H1 (cell line): Measurements from ENCODE around the gene HDAC6. TPM values are rescaled to one million over a fixed set of nuclear protein-coding genes. Genes with fewer than 3 reads are reported as not detected.

ENCODE experiments used
- CTCF ChIA-PET: fragments of 300-600 bp; sonication (Branson Sonifier 250); formaldehyde crosslinking; loops from one replicate; lab custom pipeline; 2021; ENCODE audit not compliant: partially characterized antibody; lab: Charles Lee
- POLR2A ChIA-PET: fragments of 300-600 bp; sonication (Branson Sonifier 250); formaldehyde crosslinking; loops from one replicate; lab custom pipeline; 2021; ENCODE audit warnings: inconsistent platforms; ENCODE audit not compliant: partially characterized antibody; lab: Charles Lee
- DNase-seq, 2 experiments: peaks; one replicate each; pipeline versions ENCODE4 v3.0.0 to v3.0.0-alpha.2; 2010 to 2022; ENCODE audit warnings: low spot score in 2 of 2, low read depth in 1 of 2, mixed read lengths in 1 of 2
- FAIRE-seq: peaks from 2 replicates; lab custom pipeline; 2011; peaks lifted over from hg19 to GRCh38; lab: Jason Lieb, UNC
- H2AFZ ChIP-seq: 2 replicates; pipeline ENCODE4 v1.8.1; 2012; ENCODE audit warnings: low read length, inconsistent platforms
- H2AK5ac ChIP-seq: 2 replicates; pipeline ENCODE4 v1.6.1; 2013; ENCODE audit warnings: low read depth, low read length
- H2BK120ac ChIP-seq: replicated peaks from 2 replicates; pipeline ENCODE3; 2013; ENCODE audit warnings: low read depth, low read length, inconsistent platforms
- H2BK12ac ChIP-seq: 2 replicates; pipeline ENCODE4 v1.6.1; 2013; ENCODE audit warnings: low read depth, low read length
- H2BK15ac ChIP-seq: 2 replicates; pipeline ENCODE4 v1.6.1; 2013; ENCODE audit warnings: low read length
- H2BK20ac ChIP-seq: 2 replicates; pipeline ENCODE4 v1.6.1; 2013; ENCODE audit warnings: low read length
- H2BK5ac ChIP-seq: 2 replicates; pipeline ENCODE4 v1.6.1; 2013; ENCODE audit warnings: low read depth, low read length
- H3K14ac ChIP-seq: 2 replicates; pipeline ENCODE4 v1.6.1; 2013; ENCODE audit warnings: inconsistent platforms; ENCODE audit not compliant: insufficient read length
- H3K18ac ChIP-seq: 2 replicates; pipeline ENCODE4 v1.6.1; 2013; ENCODE audit warnings: low read length; ENCODE audit errors: extremely low read depth
- H3K23ac ChIP-seq: 2 replicates; pipeline ENCODE4 v1.6.1; 2013; ENCODE audit warnings: inconsistent platforms; ENCODE audit not compliant: insufficient read length
- H3K23me2 ChIP-seq: 2 replicates; pipeline ENCODE4 v1.6.1; 2013; ENCODE audit warnings: low read depth, low read length
- H3K27ac ChIP-seq: 2 replicates; pipeline ENCODE4 v1.6.1; 2011; ENCODE audit warnings: low read depth, low read length, inconsistent platforms
- H3K27me3 ChIP-seq, 4 experiments: replicated peaks in 1 of 4; 1 replicate in 1 of 4; 2 replicates in 3 of 4; pipeline versions ENCODE4 v1.6.1 to v1.8.1; 2011 to 2013; ENCODE audit warnings: low read length in 3 of 4, mild to moderate bottlenecking in 3 of 4, inconsistent platforms in 2 of 4, mixed read lengths in 2 of 4, moderate library complexity in 1 of 4; ENCODE audit not compliant: control insufficient read depth in 3 of 4, insufficient read depth in 3 of 4; ENCODE audit errors: extremely low read depth in 1 of 4
- H3K36me3 ChIP-seq, 4 experiments: 2 replicates each; pipeline versions ENCODE4 v1.6.1 to v1.8.1; 2011 to 2013; ENCODE audit warnings: mild to moderate bottlenecking in 4 of 4, low read length in 3 of 4, moderate library complexity in 2 of 4, control low read depth in 1 of 4, inconsistent platforms in 1 of 4; ENCODE audit not compliant: insufficient read depth in 4 of 4, control insufficient read depth in 2 of 4
- H3K4ac ChIP-seq: replicated peaks from 2 replicates; pipeline ENCODE3; 2013; ENCODE audit warnings: low read length, low read depth, mixed read lengths, inconsistent platforms; ENCODE audit not compliant: insufficient read length
- H3K4me1 ChIP-seq, 4 experiments: replicated peaks in 1 of 4; 1 replicate in 1 of 4; 2 replicates in 3 of 4; pipeline versions ENCODE4 v1.6.1 to v1.8.1; 2011 to 2013; ENCODE audit warnings: low read length in 3 of 4, inconsistent platforms in 2 of 4, mixed read lengths in 1 of 4; ENCODE audit not compliant: insufficient read depth in 4 of 4, control insufficient read depth in 3 of 4
- H3K4me2 ChIP-seq, 2 experiments: 2 replicates each; pipeline versions ENCODE4 v1.6.1 to v1.8.1; 2011 to 2013; ENCODE audit warnings: low read depth in 2 of 2, low read length in 2 of 2, control low read depth in 1 of 2, inconsistent platforms in 1 of 2, mild to moderate bottlenecking in 1 of 2; ENCODE audit not compliant: insufficient read depth in 1 of 2
- H3K4me3 ChIP-seq, 4 experiments: fragments of 200-600, 300-600 bp in 1 of 4; sonication (generic), shearing (Covaris generic), sonication (Bioruptor Twin) in 1 of 4; 2 replicates each; pipeline versions ENCODE4 v1.5.1 to v1.8.1; 2011 to 2016; ENCODE audit warnings: low read length in 4 of 4, low read depth in 3 of 4, control low read depth in 2 of 4, inconsistent platforms in 2 of 4, mild to moderate bottlenecking in 2 of 4, mixed read lengths in 1 of 4, moderate library complexity in 1 of 4; ENCODE audit not compliant: insufficient read depth in 2 of 4; ENCODE audit errors: extremely low read depth in 1 of 4
- H3K56ac ChIP-seq: replicated peaks from 2 replicates; pipeline ENCODE3; 2013; ENCODE audit warnings: low read depth, mild to moderate bottlenecking, mixed read lengths, low read length, inconsistent platforms; ENCODE audit not compliant: insufficient read length
- H3K79me1 ChIP-seq: 2 replicates; pipeline ENCODE4 v1.6.1; 2013; ENCODE audit warnings: low read depth, low read length, control low read depth
- H3K79me2 ChIP-seq, 2 experiments: 2 replicates each; pipeline versions ENCODE4 v1.6.1 to v1.8.1; 2012 to 2013; ENCODE audit warnings: low read length in 2 of 2, mild to moderate bottlenecking in 2 of 2, inconsistent platforms in 1 of 2; ENCODE audit not compliant: insufficient read depth in 2 of 2, control insufficient read depth in 1 of 2
- H3K9ac ChIP-seq, 4 experiments: replicated peaks in 1 of 4; 1 replicate in 1 of 4; 2 replicates in 3 of 4; pipeline versions ENCODE4 v1.6.1 to v1.8.1; 2011 to 2013; ENCODE audit warnings: low read depth in 3 of 4, low read length in 3 of 4, control low read depth in 2 of 4, mild to moderate bottlenecking in 2 of 4, moderate library complexity in 2 of 4, inconsistent platforms in 1 of 4; ENCODE audit errors: extremely low read depth in 1 of 4
- H3K9me3 ChIP-seq, 2 experiments: 2 replicates each; pipeline versions ENCODE4 v1.6.1 to v1.8.1; 2012 to 2013; ENCODE audit warnings: mild to moderate bottlenecking in 2 of 2, moderate library complexity in 2 of 2, control low read depth in 1 of 2, inconsistent platforms in 1 of 2, low read depth in 1 of 2, low read length in 1 of 2, mixed read lengths in 1 of 2; ENCODE audit not compliant: insufficient read depth in 2 of 2
- H4K20me1 ChIP-seq, 2 experiments: replicated peaks in 1 of 2; 2 replicates each; pipeline versions ENCODE3 to v1.8.1; 2011 to 2013; ENCODE audit warnings: inconsistent platforms in 2 of 2, low read length in 2 of 2, mild to moderate bottlenecking in 1 of 2; ENCODE audit not compliant: insufficient read depth in 2 of 2, control insufficient read depth in 1 of 2
- H4K5ac ChIP-seq: 2 replicates; pipeline ENCODE4 v1.6.1; 2013; ENCODE audit warnings: low read length, low read depth, mixed read lengths, inconsistent platforms; ENCODE audit not compliant: insufficient read length
- H4K8ac ChIP-seq: 2 replicates; pipeline ENCODE4 v1.8.0; 2013; ENCODE audit warnings: mild to moderate bottlenecking, moderate library complexity, low read length, inconsistent platforms; ENCODE audit not compliant: insufficient read depth; ENCODE audit errors: extremely low read depth
- H4K91ac ChIP-seq: replicated peaks from 2 replicates; pipeline ENCODE3; 2013; ENCODE audit warnings: low read length, mixed read lengths, inconsistent platforms; ENCODE audit not compliant: insufficient read length
- BCL11A ChIP-seq, 2 experiments: IDR thresholded peaks; one replicate each; pipeline ENCODE4 v1.6.1; 2011; ENCODE audit warnings: low read depth in 2 of 2, low read length in 2 of 2, mild to moderate bottlenecking in 2 of 2
- CREB1 ChIP-seq: IDR thresholded peaks from 2 replicates; pipeline ENCODE4 v1.6.1; 2012; ENCODE audit warnings: inconsistent platforms
- E2F6 ChIP-seq: IDR thresholded peaks from 2 replicates; pipeline ENCODE4 v1.6.1; 2012; ENCODE audit warnings: inconsistent platforms
- EGR1 ChIP-seq: IDR thresholded peaks from 2 replicates; pipeline ENCODE4 v1.6.1; 2011; ENCODE audit warnings: low read depth, low read length, borderline replicate concordance
- GTF2F1 ChIP-seq: IDR thresholded peaks from 2 replicates; pipeline ENCODE4 v1.6.1; 2012; ENCODE audit warnings: low read depth, low read length, improper control_type of control experiment, borderline replicate concordance
- HDAC2 ChIP-seq, 2 experiments: fragments of 300-600 bp in 1 of 2; sonication (generic) in 1 of 2; IDR thresholded peaks; 2 replicates each; pipeline ENCODE4 v1.6.1; 2011 to 2012; ENCODE audit warnings: low read depth in 2 of 2, low read length in 2 of 2, mild to moderate bottlenecking in 2 of 2, moderate library complexity in 2 of 2, borderline replicate concordance in 1 of 2, inconsistent platforms in 1 of 2
- KDM4A ChIP-seq: IDR thresholded peaks from one replicate; pipeline ENCODE4 v1.7.1; 2012; ENCODE audit warnings: low read depth, mild to moderate bottlenecking, moderate library complexity, low read length, inconsistent platforms; ENCODE audit not compliant: severe bottlenecking
- NANOG ChIP-seq: IDR thresholded peaks from 2 replicates; pipeline ENCODE4 v1.6.1; 2011; ENCODE audit warnings: low read length, low read depth, mild to moderate bottlenecking, inconsistent platforms; ENCODE audit not compliant: insufficient read depth, poor library complexity, severe bottlenecking
- PHF8 ChIP-seq: fragments of 200-600 bp; sonication (generic); conservative IDR thresholded peaks from 2 replicates; pipeline ENCODE4 v1.7.1; 2012; ENCODE audit warnings: low read depth, mild to moderate bottlenecking, inconsistent platforms, low read length, moderate library complexity
- SIRT6 ChIP-seq: IDR thresholded peaks from one replicate; pipeline ENCODE4 v1.7.1; 2012; ENCODE audit warnings: low read length, inconsistent platforms
- SIX5 ChIP-seq: IDR thresholded peaks from 2 replicates; pipeline ENCODE4 v1.6.1; 2011; ENCODE audit warnings: mild to moderate bottlenecking, low read depth, low read length
- SP2 ChIP-seq: IDR thresholded peaks from 2 replicates; pipeline ENCODE4 v1.6.1; 2012; ENCODE audit warnings: mild to moderate bottlenecking, low read length, inconsistent platforms
- TAF1 ChIP-seq: IDR thresholded peaks from 2 replicates; pipeline ENCODE4 v1.6.1; 2011; ENCODE audit warnings: mild to moderate bottlenecking, low read depth, low read length
- WGBS, 2 experiments: shearing (Covaris generic) in 1 of 2; methylation state at CpG; one replicate each; pipeline versions ENCODE4 v1.1.6 to v1.1.7; 2013 to 2015; ENCODE audit warnings: low lambda C conversion rate in 2 of 2, mixed read lengths in 2 of 2, inconsistent platforms in 1 of 2, low coverage in 1 of 2, missing lambda C conversion rate in 1 of 2; ENCODE audit not compliant: insufficient replicate concordance in 2 of 2, insufficient coverage in 1 of 2, insufficient read length in 1 of 2; ENCODE audit errors: extremely low coverage in 1 of 2, missing lambda C conversion rate in 1 of 2; 5-methylcytosine and 5-hydroxymethylcytosine counted together
- polyA plus RNA-seq, 7 experiments: library from polyadenylated mRNA; depleted of rRNA in 3 of 7; stranded (reverse) in 5 of 7; unstranded in 2 of 7; fragments of >200 nt in 5 of 7; fragments of 200-250 nt in 2 of 7; gene quantifications; 1 replicate in 5 of 7; 2 replicates in 1 of 7; 4 replicates in 1 of 7; pipeline versions ENCODE4 v1.2.1 to v1.2.3, GENCODE V29; 2011 to 2013; ENCODE audit warnings: missing spikeins in 2 of 7, mixed read lengths in 2 of 7
- total RNA-seq: library from RNA; stranded (reverse); fragmentation: NEBNext Ultra II Directional; extraction: Animal tissue kit (Norgen Biotek cat#: 25700); gene quantifications from 2 replicates; pipeline ENCODE4 v1.2.1, GENCODE V29; 2021

Gene HDAC6
- total and polyA plus RNA-seq, 2 of the 8 experiments (the other 6 are each of a cell fraction or from before 2014, with no cell fraction given): 34.0 to 51.8 TPM

- Histone ChIP-seq H3K27ac (no peak overlapping the region), H4K20me1 (peaks cover 0 to 3% of the 10 kb centered on the region in 2 experiments), H3K36me3 (no peaks in the 10 kb centered on the region), H2BK120ac (no peak overlapping the region), H3K9me3 (no peaks in the 10 kb centered on the region), H4K91ac (no peak overlapping the region), H3K23me2 (peaks cover 11% of the 10 kb centered on the region; the same call in 1 of the 2 replicates), H2BK5ac (no peak overlapping the region), H3K79me2 (no peaks in the 10 kb centered on the region), H3K27me3 (peaks cover 21 to 63% (median 50%) of the 10 kb centered on the region in 4 experiments), H2BK12ac (no peak overlapping the region), H3K18ac (no peak overlapping the region), H2AFZ (no peak overlapping the region), H3K4me1 (peaks cover 0 to 8% (median 4%) of the 10 kb centered on the region in 4 experiments; a peak in 5 of 7 replicates), H2BK15ac (no peak overlapping the region), H2AK5ac (no peak overlapping the region), H3K56ac (no peak overlapping the region), H3K4me3 (peak overlapping the region; percentile 37 to 62 (median 42)), H3K14ac (no peak overlapping the region), H3K79me1 (no peaks in the 10 kb centered on the region), H2BK20ac (no peak overlapping the region), H3K23ac (no peak overlapping the region), H4K5ac (no peak overlapping the region), H4K8ac (no peak overlapping the region), H3K4me2 (peak overlapping the region; percentile 75 to 85), H3K9ac (peak overlapping the region in 1 of 4 experiments; percentile 56; a peak in 1 of 7 replicates), H3K4ac (no peak overlapping the region)
- 0% methylated on average over 5 of the region's 57 CpGs; no CpG with 5 or more reads in 1 of the 2 experiments for WGBS, 2 experiments
- DNase-seq (peak in 1 of 2 experiments; percentile 59), FAIRE-seq (no peak)
- ChIA-PET CTCF (interaction anchor here (1.3 kb wide), 1 partner anchor 9 kb away, joined by 4 read pairs; no protein-coding TSS in a partner anchor), POLR2A (interaction anchor here (1.1 to 2.1 kb wide), 3 partner anchors 26 to 66 kb away, joined by 3 to 6 read pairs (median 5); partner anchors contain the start of genes PQBP1 and TIMM17B)
- TF ChIP-seq GTF2F1: no peak
- no peak for TF ChIP-seq PHF8
- TF ChIP-seq EGR1: 0 out of 2 replicates have a peak, but pooled peaks have one; percentile 30
- no peak for TF ChIP-seq SP2
- no peak for TF ChIP-seq TAF1
- no peak for TF ChIP-seq E2F6
- no peak for TF ChIP-seq SIX5
- no peak for TF ChIP-seq SIRT6
- TF ChIP-seq CREB1: peak; percentile 88
- no peak for TF ChIP-seq NANOG
- TF ChIP-seq KDM4A: peak; percentile 80
- TF ChIP-seq BCL11A (IDR thresholded peaks at IDR 0.05; ENCODE audit: low read depth in 2 of 2, low read length in 2 of 2): no peak
- TF ChIP-seq HDAC2 (IDR thresholded peaks at IDR 0.05; ENCODE audit: borderline replicate concordance in 1 of 2, low read depth in 2 of 2, low read length in 2 of 2): no peak
These were observed 30.0 kb downstream of the HDAC6 start for GRCh38 chrX:48831909-48832291.
